KOPT-K1 (cell line): Measurements from ENCODE around the gene PIEZO1.

Source experiments
- H3K27ac ChIP-seq: fragments of 200-600 bp; sonication (generic); 2 replicates; pipeline ENCODE4 v1.5.1; 2016; ENCODE audit warnings: antibody characterized with exemption, mild to moderate bottlenecking, low read depth, low read length; ENCODE audit not compliant: poor library complexity, severe bottlenecking
- H3K36me3 ChIP-seq: fragments of 200-600 bp; sonication (generic); 2 replicates; pipeline ENCODE4 v1.5.1; 2017; ENCODE audit warnings: antibody characterized with exemption, mild to moderate bottlenecking, low read length, moderate library complexity; ENCODE audit not compliant: insufficient read depth
- H3K9me3 ChIP-seq: fragments of 200-600 bp; sonication (generic); 2 replicates; pipeline ENCODE4 v1.5.1; 2017; ENCODE audit warnings: antibody characterized with exemption, low read length, mild to moderate bottlenecking; ENCODE audit not compliant: insufficient read depth, poor library complexity, severe bottlenecking

PIEZO1 gene

GRCh38 chr16:88810166-88810911, 25.3 kb upstream of the PIEZO1 start:
- H3K36me3 ChIP-seq: peaks cover 54% of the 10 kb centered on the region
- H3K27ac ChIP-seq: peak overlapping the region; percentile 90

GRCh38 chr16:88809676-88810165, 24.7 kb upstream of the PIEZO1 start:
- Histone ChIP-seq H3K9me3 (no peaks in the 10 kb centered on the region), H3K27ac (peak overlapping the region; percentile 90), H3K36me3 (peaks cover 60% of the 10 kb centered on the region)

More at GRCh38 chr16:88810166-88810911, 25.3 kb upstream of the PIEZO1 start:
- H3K9me3 ChIP-seq: no peaks in the 10 kb centered on the region

- Histone ChIP-seq H3K27ac (peak overlapping the region; percentile 90), H3K36me3 (peaks cover 66% of the 10 kb centered on the region), H3K9me3 (no peaks in the 10 kb centered on the region)
Observed at GRCh38 chr16:88809068-88809675, 24.2 kb upstream of the PIEZO1 start.

GRCh38 chr16:88807626-88808453, 22.8 kb upstream of the PIEZO1 start:
- Histone ChIP-seq H3K27ac (no peak overlapping the region), H3K36me3 (peaks cover 67% of the 10 kb centered on the region), H3K9me3 (no peaks in the 10 kb centered on the region)

GRCh38 chr16:88807142-88807625, 22.2 kb upstream of the PIEZO1 start:
- no peak overlapping the region for H3K27ac ChIP-seq

GRCh38 chr16:88806491-88807111, 21.6 kb upstream of the PIEZO1 start:
- Histone ChIP-seq H3K27ac (no peak overlapping the region), H3K9me3 (no peaks in the 10 kb centered on the region), H3K36me3 (peaks cover 67% of the 10 kb centered on the region)

More at GRCh38 chr16:88807142-88807625, 22.2 kb upstream of the PIEZO1 start:
- Histone ChIP-seq H3K9me3 (no peaks in the 10 kb centered on the region), H3K36me3 (peaks cover 67% of the 10 kb centered on the region)

- Histone ChIP-seq H3K36me3 (peaks cover 67% of the 10 kb centered on the region), H3K27ac (peak overlapping the region; percentile 100), H3K9me3 (no peaks in the 10 kb centered on the region)
Observed at GRCh38 chr16:88805887-88806393, 20.9 kb upstream of the PIEZO1 start.

- H3K9me3 ChIP-seq: no peaks in the 10 kb centered on the region
- peaks cover 63% of the 10 kb centered on the region for H3K36me3 ChIP-seq
- peak overlapping the region; percentile 100 for H3K27ac ChIP-seq
Observed at GRCh38 chr16:88805340-88805715, 20.3 kb upstream of the PIEZO1 start.

GRCh38 chr16:88804552-88805339, 19.7 kb upstream of the PIEZO1 start:
- Histone ChIP-seq H3K9me3 (no peaks in the 10 kb centered on the region), H3K27ac (peak overlapping the region; percentile 100), H3K36me3 (peaks cover 57% of the 10 kb centered on the region)

GRCh38 chr16:88804173-88804551, 19.1 kb upstream of the PIEZO1 start:
- H3K36me3 ChIP-seq: peaks cover 51% of the 10 kb centered on the region
- peak overlapping the region; percentile 100 for H3K27ac ChIP-seq
- no peaks in the 10 kb centered on the region for H3K9me3 ChIP-seq

GRCh38 chr16:88803264-88803987, 18.4 kb upstream of the PIEZO1 start, which contains the start of gene CDT1:
Gene CDT1 (plus strand): TSS chr16:88803789. CDS start chr16:88803832, 43 bp downstream.
- Histone ChIP-seq H3K36me3 (peaks cover 44% of the 10 kb centered on the region), H3K27ac (peak within 1 kb of the TSS; percentile 100), H3K9me3 (no peaks in the 10 kb centered on the region)

- Histone ChIP-seq H3K36me3 (peaks cover 12% of the 10 kb centered on the region), H3K27ac (peak overlapping the region; percentile 100), H3K9me3 (no peaks in the 10 kb centered on the region)
Observed at GRCh38 chr16:88800277-88800592, 15.2 kb upstream of the PIEZO1 start.

GRCh38 chr16:88799569-88800276, 14.7 kb upstream of the PIEZO1 start:
- Histone ChIP-seq H3K36me3 (peaks cover 7% of the 10 kb centered on the region), H3K9me3 (no peaks in the 10 kb centered on the region), H3K27ac (peak overlapping the region; percentile 100)
